Activated CD8-positive, alpha-beta memory T cell treated with anti-CD3 and anti-CD28 coated beads for 24 hours (primary cell): ENCODE data around the gene SCTR.

ENCODE experiments used
- DNase-seq: peaks from one replicate; pipeline ENCODE4 v3.0.0-alpha.2; 2020

Gene SCTR

GRCh38 chr2:119523952-119524694 lies at the start of gene SCTR:
SCTR (minus strand) TSS chr2:119524483; CDS start chr2:119524226, 257 bp downstream.
- no peak for DNase-seq

- no peak for DNase-seq
These were observed 43.0 kb upstream of the SCTR start for GRCh38 chr2:119567292-119567691.

GRCh38 chr2:119565481-119565880 lies 41.2 kb upstream of the SCTR start:
- DNase-seq = no peak

- no peak for DNase-seq
These were observed 29.5 kb upstream of the SCTR start for GRCh38 chr2:119553687-119554344.

GRCh38 chr2:119552902-119553301 lies 28.6 kb upstream of the SCTR start:
- DNase-seq = no peak

- DNase-seq = no peak
These were observed 26.6 kb upstream of the SCTR start for GRCh38 chr2:119550856-119551255.

GRCh38 chr2:119550346-119550745 lies 26.1 kb upstream of the SCTR start:
- no peak for DNase-seq

GRCh38 chr2:119549241-119549640 lies 25.0 kb upstream of the SCTR start:
- DNase-seq = no peak

GRCh38 chr2:119548516-119549120 lies 24.3 kb upstream of the SCTR start:
- no peak for DNase-seq

GRCh38 chr2:119546447-119546767 lies 22.1 kb upstream of the SCTR start:
- no peak for DNase-seq

GRCh38 chr2:119545754-119546446 lies 21.6 kb upstream of the SCTR start:
- no peak for DNase-seq

GRCh38 chr2:119544939-119545475 lies 20.7 kb upstream of the SCTR start:
- DNase-seq = no peak

- DNase-seq = peak; percentile 75
These were observed 20.0 kb upstream of the SCTR start, which contains the start of gene CFAP221 for GRCh38 chr2:119544075-119544938. CFAP221 (plus strand) TSS chr2:119544449; CDS start chr2:119546132, 1,683 bp downstream.

- DNase-seq = no peak
These were observed 17.2 kb upstream of the SCTR start for GRCh38 chr2:119541476-119541875.

GRCh38 chr2:119537792-119538191 lies 13.5 kb upstream of the SCTR start:
- DNase-seq = no peak

GRCh38 chr2:119536707-119537106 lies 12.4 kb upstream of the SCTR start:
- DNase-seq = no peak

GRCh38 chr2:119536211-119536610 lies 11.9 kb upstream of the SCTR start:
- DNase-seq = no peak

- DNase-seq = no peak
These were observed 9.3 kb upstream of the SCTR start for GRCh38 chr2:119533560-119533959.

GRCh38 chr2:119531292-119531691 lies 7.0 kb upstream of the SCTR start:
- DNase-seq = no peak

- DNase-seq = no peak
These were observed 3.7 kb upstream of the SCTR start for GRCh38 chr2:119527999-119528398.

GRCh38 chr2:119525614-119526013 lies 1.3 kb upstream of the SCTR start:
- no peak for DNase-seq

- no peak for DNase-seq
These were observed 816 bp downstream of the SCTR start for GRCh38 chr2:119523383-119523951.
